OCI-LY1 (cell line): Measurements from ENCODE around the gene HMX1.

Experiments
- CTCF ChIP-seq: fragments of 200-600 bp; sonication (generic), shearing (Covaris generic); IDR thresholded peaks from 2 replicates; pipeline ENCODE4 v1.5.1; 2017; ENCODE audit warnings: mild to moderate bottlenecking, antibody characterized with exemption, low read length, moderate library complexity, mixed read lengths
- EZH2 ChIP-seq: fragments of 200-600 bp; sonication (generic), shearing (Covaris generic); IDR thresholded peaks from 2 replicates; pipeline ENCODE4 v1.8.0; 2017; ENCODE audit warnings: borderline replicate concordance, mixed run types, mild to moderate bottlenecking, antibody characterized with exemption, low read length, moderate library complexity, mixed read lengths

GRCh38 chr4:8854931-8855330 is 16.7 kb downstream of the HMX1 start:
- TF ChIP-seq CTCF = no peak
- TF ChIP-seq EZH2 = no peak
